NCI-H1930 (cell line): Measurements from ENCODE around the gene PLAAT5.
"Not testable (repeated sequence)": the region's sequence is repeated elsewhere in the genome, so short reads cannot be mapped to it uniquely, and the experiment has no call there.

ENCODE experiments used
- DNase-seq, 2 experiments: peaks; one replicate each; lab custom pipeline; 2025; lab: John Stamatoyannopoulos, UW

The PLAAT5 gene, protein sequence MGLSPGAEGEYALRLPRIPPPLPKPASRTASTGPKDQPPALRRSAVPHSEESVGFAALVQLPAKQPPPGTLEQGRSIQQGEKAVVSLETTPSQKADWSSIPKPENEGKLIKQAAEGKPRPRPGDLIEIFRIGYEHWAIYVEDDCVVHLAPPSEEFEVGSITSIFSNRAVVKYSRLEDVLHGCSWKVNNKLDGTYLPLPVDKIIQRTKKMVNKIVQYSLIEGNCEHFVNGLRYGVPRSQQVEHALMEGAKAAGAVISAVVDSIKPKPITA

GRCh38 chr11:63490551-63491239 is at the start of gene PLAAT5:
Gene PLAAT5, minus strand, starts transcription at chr11:63491167. Its CDS starts 133 bp downstream, at chr11:63491034.
- DNase-seq: no peak

GRCh38 chr11:63537293-63538101 is 46.5 kb upstream of the PLAAT5 start:
- no peak for DNase-seq

GRCh38 chr11:63536669-63537292 is 45.8 kb upstream of the PLAAT5 start, which contains the start of gene PLAAT4:
Gene PLAAT4, plus strand, starts transcription at chr11:63536808. Its CDS starts 61 bp downstream, at chr11:63536869.
- no peak for DNase-seq

- DNase-seq: no peak
Observed at GRCh38 chr11:63535734-63536133, 44.8 kb upstream of the PLAAT5 start.

GRCh38 chr11:63534895-63535461 is 44.0 kb upstream of the PLAAT5 start:
- no peak for DNase-seq

- DNase-seq: no peak
Observed at GRCh38 chr11:63534076-63534475, 43.1 kb upstream of the PLAAT5 start.

- DNase-seq: no peak
Observed at GRCh38 chr11:63532799-63533475, 42.0 kb upstream of the PLAAT5 start.

DNA sequence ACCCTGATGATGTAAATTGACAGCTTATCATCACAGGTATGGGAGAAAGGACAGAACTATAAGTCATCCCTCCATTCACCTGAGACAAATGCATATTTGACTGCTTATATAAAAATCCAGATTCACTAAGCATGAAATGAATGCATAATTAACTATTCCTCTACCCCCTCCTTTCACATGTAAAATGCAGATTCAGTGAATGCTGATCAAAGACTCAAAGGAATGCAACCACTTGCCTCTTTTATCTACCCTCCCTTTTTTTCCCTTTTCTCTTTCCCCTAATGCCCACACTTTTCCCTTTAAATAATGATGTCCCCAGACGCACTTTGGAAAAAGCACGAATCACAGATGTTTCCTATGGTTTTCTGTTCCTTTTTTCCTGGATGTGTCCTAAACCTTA is 41.1 kb upstream of the PLAAT5 start:
- DNase-seq: no peak

DNA sequence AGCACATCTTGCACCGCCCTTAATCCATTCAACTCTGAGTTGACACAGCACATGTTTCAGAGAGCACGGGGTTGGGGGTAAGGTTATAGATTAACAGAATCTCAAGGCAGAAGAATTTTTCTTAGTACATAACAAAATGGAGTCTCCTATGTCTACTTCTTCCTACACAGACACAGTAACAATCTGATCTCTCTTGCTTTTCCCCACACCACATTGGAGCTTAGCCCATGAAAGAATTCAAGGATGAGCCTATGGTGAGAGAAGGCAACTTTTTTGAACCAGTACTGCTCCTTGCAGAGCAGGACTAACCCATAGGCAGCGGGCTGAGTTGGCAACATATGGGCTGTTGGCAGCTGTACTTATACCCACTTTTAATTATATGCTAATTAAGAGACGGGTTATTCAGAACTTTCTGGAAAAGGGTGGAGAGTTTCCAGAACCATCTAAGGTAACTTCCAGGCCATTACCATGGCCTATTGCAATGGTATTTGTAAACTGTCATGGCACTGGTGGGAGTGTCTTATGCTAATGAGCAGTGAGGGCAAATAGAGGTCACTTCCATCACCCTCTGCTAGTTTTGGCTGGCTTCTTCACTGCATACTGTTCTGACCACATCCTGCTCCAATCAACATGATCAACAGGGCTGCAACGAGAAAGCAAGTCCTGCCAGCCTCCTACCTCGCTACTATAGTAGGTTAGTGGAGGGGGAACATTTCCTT is 40.3 kb upstream of the PLAAT5 start:
- not testable (repeated sequence) for DNase-seq

DNA sequence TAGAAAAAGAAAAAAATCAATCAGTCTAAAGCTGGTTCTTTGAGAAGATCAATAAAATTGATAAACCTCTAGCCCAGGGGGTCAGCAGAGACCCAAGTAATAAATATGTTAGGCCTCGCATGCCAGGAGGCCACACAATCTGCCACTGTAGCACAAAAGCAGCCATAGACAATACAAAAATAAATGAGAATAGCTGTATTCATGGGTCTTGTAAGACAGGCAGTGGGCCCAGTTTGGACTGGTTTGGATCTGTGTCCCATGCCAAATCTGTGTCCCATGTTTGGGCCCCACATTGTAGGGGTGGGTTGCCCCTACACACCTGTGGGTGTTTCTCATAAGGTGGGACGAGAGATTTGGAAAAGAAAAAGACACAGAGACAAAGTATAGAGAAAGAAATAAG is 39.1 kb upstream of the PLAAT5 start:
- no peak for DNase-seq

- DNase-seq: not testable (repeated sequence)
Observed at GRCh38 chr11:63529373-63529772, 38.4 kb upstream of the PLAAT5 start.

DNA sequence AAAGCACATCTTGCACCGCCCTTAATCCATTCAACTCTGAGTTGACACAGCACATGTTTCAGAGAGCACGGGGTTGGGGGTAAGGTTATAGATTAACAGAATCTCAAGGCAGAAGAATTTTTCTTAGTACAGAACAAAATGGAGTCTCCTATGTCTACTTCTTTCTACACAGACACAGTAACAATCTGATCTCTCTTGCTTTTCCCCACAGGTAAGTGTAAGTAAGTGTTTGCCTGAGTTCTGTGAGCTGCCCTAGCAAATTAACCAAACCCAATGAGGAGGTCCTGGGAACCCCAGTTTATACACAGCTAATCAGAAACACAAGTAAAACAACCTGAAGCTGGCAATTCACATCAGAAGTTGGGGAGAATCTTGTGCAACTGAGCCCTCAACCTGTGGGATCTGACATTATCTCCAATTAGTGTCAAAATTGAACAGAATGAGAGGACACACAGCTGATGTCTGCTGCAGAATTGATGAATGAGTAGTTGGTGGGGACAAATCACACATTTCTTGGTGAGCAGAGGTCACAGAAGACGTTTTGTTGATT is 37.8 kb upstream of the PLAAT5 start:
- DNase-seq: not testable (repeated sequence)

GRCh38 chr11:63528156-63528555 is 37.2 kb upstream of the PLAAT5 start:
- not testable (repeated sequence) for DNase-seq

GRCh38 chr11:63527667-63528066 is 36.7 kb upstream of the PLAAT5 start:
- DNase-seq: no peak

DNA sequence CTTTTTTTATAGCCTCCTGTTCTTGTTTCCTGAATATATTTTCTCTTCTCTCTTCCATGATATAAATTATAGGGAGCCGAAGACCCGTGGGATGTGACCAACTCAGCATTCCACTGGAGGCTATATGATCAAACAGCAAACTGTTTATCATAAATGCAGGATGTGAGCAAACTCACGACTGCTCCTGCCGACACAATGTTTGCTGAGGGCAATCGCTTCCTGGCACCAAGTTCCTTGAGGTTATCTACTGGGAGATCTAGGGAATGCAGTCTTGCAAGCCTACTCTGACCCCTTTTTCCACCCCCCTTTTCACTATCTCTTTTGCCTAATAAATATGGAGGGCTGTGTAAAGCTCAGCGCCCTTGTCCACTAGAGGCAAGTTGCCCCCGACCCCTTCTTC is 32.2 kb upstream of the PLAAT5 start:
- DNase-seq: no peak

DNA sequence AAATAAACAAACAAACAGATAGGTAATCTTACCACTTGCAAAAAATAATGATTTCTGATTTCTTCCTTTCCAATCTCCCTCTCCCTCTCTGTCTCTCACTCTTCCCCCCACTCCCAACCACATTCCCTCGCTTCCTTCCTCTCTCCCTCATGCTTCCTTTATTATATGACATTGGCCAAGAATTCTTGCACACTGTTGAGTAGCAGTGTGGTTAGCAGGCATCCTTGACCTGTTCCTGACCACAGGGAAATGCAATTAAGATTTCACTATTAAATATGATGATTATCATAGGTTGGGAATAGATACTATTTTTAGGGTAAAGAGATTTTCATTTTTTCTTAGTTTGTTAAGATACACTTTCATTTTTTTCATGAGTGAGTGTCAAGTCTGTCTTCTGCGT is 30.9 kb upstream of the PLAAT5 start:
- no peak for DNase-seq

DNA sequence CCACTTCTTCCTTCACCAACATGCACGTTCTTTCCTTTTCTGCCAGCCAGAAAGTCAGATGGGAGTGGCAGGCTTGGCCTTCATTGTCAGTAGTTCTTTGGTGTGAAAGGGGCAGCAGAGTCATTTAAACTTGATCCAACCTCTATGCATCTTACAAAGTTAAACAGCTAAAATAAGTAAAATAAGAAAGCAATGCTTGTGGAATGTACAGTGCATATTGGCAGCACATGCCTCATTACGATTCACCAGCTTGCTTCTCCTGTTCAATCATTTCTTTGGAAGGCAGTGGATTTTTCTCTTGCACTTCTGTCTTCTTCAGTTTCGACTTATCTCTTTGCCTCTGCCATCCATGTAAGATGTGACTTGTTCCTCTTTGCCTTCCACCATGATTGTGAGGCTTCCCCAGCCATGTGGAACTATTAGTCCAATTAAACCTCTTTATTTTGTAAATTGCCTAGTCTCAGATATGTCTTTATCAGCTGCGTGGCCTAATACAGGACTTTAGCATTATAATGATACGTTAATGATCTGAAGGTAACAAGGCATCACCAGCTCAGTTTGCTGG is 29.7 kb upstream of the PLAAT5 start:
- no peak for DNase-seq

GRCh38 chr11:63518548-63518947 is 27.6 kb upstream of the PLAAT5 start:
- no peak for DNase-seq

DNA sequence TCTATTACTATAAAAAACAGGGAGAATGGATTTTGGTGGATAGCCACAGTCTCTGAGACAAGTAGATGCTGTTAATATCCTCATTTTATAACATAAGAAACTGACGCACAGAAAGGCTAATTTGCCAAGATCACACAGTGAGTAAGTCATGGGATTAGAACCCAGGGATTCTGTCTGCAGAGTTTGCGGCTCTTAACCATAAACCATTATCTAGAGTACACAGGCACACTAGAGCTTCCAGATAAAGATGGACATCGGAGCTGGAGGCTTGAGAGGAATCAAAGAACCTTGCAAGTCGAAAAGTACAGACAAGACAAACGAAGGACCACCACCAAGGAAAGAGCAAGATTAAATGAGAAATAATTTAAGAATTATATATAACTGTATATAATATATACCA is 26.2 kb upstream of the PLAAT5 start:
- no peak for DNase-seq

GRCh38 chr11:63516109-63516508 is 25.1 kb upstream of the PLAAT5 start:
- DNase-seq: no peak
